Measurements from ENCODE around the gene EPHA8. TPM values are rescaled to one million over a fixed set of nuclear protein-coding genes. Genes with fewer than 3 reads are reported as not detected.

Gene EPHA8
- total RNA-seq, 4 donors from 2014 or later: 0.17 TPM; not detected in 3

DNA sequence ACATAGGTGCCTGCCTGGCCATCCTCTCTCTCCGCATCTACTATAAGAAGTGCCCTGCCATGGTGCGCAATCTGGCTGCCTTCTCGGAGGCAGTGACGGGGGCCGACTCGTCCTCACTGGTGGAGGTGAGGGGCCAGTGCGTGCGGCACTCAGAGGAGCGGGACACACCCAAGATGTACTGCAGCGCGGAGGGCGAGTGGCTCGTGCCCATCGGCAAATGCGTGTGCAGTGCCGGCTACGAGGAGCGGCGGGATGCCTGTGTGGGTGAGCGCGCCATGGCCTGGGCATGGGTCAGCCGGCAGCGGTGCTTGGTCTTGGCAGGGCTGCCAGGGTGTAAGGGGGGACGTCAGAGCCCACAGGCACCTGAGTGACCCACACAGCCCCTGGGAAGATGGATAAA is 13.3 kb downstream of the EPHA8 start:
- TF ChIP-seq, protein P1, sequence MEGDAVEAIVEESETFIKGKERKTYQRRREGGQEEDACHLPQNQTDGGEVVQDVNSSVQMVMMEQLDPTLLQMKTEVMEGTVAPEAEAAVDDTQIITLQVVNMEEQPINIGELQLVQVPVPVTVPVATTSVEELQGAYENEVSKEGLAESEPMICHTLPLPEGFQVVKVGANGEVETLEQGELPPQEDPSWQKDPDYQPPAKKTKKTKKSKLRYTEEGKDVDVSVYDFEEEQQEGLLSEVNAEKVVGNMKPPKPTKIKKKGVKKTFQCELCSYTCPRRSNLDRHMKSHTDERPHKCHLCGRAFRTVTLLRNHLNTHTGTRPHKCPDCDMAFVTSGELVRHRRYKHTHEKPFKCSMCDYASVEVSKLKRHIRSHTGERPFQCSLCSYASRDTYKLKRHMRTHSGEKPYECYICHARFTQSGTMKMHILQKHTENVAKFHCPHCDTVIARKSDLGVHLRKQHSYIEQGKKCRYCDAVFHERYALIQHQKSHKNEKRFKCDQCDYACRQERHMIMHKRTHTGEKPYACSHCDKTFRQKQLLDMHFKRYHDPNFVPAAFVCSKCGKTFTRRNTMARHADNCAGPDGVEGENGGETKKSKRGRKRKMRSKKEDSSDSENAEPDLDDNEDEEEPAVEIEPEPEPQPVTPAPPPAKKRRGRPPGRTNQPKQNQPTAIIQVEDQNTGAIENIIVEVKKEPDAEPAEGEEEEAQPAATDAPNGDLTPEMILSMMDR (IDR thresholded peaks at IDR 0.05; ENCODE audit: low read depth): no peak

DNA sequence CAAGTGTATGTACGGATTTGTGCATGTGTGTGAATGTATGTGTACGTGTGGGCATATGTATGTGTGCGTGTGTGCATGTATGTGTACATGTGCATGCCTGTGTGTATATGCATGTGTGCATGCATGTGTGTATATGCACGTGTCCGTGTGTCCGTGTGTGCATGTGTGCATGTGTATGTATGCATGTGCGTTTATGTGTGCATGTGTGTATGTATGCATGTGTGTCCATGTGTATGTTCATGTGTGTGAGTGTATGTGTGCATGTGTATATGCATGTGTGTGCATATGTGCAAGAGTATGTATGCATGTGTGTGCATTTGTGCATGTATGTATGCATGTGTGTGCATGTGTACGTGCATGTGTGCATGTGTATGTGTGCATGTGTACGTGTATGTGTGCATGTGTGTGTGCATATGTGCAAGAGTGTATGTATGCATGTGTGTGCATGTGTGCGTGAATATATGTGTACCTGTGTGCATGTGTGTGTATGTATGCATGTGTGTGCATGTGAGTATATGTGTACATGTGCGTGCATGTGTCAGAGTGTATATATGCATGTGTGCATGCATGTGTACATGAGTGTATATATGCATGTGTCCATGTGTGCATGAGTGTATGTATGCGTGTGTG is 15.6 kb downstream of the EPHA8 start:
- TF ChIP-seq, protein P1 (IDR thresholded peaks at IDR 0.05; ENCODE audit: low read depth): no peak

GRCh38 chr1:22579541-22580155 is 16.4 kb downstream of the EPHA8 start:
- TF ChIP-seq, protein P1 (IDR thresholded peaks at IDR 0.05; ENCODE audit: low read depth): no peak

DNA sequence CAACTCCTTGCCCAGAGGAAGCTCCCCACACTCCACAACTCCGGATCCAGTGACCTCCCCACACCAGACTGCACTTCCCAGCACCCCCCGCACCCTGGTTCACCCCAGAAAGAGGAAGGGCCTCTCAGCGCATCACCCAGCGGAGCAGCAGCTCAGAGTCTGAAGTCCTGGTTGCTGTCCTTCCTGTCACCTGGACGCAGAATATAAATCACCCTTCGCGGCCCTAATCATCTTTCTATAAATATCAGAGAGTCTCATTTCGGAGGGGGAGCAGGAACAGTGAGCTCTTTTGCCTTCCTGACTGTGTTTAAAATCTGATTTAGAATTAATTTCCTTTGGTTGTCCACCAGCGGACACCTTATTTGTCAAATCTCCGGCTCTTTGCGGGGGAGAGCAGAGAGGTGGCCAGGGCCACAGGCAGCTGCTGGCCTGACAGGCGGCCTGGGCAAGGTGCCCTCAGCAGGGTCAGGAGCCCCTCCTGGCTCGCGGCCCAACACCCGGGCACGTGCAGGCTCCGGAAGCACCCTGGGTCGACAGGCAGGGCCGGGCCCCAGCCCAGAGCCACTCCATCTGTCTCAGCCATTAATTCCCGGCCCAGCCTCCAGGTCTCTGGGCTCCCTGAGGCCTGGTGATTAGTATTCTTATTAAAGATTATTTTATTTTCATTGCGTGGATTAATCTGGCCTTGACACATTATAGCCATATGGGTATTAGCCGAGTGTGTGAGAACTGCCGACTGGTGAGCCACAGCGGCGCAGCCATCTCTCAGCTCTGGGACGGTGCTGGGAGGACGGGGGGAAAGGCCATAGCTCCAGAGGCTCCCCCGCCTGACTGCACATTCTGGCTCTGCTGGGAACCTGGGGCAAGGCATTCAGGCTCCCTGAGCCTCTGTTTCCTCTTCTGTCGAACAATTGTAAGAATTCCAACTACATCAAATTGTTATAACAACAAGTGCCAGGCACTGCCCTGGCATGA is 19.7 kb downstream of the EPHA8 start:
- TF ChIP-seq, protein P1 (IDR thresholded peaks at IDR 0.05; ENCODE audit: low read depth): no peak

- TF ChIP-seq, protein P1 (IDR thresholded peaks at IDR 0.05; ENCODE audit: low read depth): no peak
Observed at GRCh38 chr1:22584001-22584562, 20.8 kb downstream of the EPHA8 start.

- TF ChIP-seq, protein P1 (IDR thresholded peaks at IDR 0.05; ENCODE audit: low read depth): no peak
Observed at GRCh38 chr1:22584970-22585369, 21.7 kb downstream of the EPHA8 start.

Data from subcutaneous adipose tissue (tissue), 4 donors.